Islet of Langerhans (tissue), 1 donor: ENCODE results near the gene TMTC1.
"Not testable (repeated sequence)": the region's sequence is repeated elsewhere in the genome, so short reads cannot be mapped to it uniquely, and the experiment has no call there.

ENCODE experiments used
- FAIRE-seq: peaks from one replicate; lab custom pipeline; 2011; peaks lifted over from hg19 to GRCh38; lab: Jason Lieb, UNC

The TMTC1 gene

DNA sequence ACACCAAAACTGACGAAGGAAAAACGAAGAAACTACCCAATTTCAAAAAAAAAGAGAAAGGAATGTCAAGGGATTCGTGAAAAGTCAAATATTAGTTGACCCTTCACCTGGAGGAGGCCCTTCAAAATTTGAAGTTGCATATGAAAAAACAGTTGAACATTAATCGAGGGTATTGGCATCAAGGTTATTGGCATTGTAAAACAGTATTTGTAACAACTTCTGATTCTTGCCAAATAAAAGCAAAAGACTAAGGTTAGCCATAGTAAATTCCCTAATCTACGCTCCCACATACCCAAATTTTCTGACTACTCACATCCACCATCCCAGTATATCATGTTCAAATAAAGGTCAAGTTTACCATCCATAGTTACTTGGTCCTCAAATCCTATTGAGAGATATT lies 118.6 kb downstream of the TMTC1 start:
- no peak for FAIRE-seq

DNA sequence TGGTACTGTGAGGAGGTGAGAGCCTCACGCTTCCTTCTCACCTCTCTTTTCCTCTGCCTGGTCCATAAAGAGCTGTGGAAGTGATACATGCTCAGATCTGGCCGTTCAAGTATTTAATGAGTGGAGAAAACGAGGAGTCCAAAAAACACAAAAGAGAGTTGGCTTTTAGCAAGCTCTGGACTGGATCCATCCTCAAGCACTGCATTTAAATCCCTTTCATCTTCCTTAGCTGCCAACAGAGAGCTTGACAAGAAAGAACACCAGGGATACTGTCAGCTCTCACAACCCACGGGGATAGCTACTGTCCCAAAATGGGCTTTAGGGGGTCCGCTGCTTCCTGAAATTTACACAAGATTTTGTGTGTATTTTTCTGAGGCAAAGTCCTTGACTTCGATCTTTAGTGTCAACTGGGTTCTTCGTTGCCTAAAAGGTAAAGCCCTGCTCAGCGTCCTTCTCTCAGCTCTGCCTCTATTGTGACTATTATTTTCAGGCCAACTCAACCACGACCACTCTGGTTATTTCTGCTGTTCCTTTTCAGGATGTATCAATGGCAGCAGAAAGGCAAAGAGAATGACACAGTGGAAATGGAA lies 120.9 kb downstream of the TMTC1 start:
- FAIRE-seq, result no peak

DNA sequence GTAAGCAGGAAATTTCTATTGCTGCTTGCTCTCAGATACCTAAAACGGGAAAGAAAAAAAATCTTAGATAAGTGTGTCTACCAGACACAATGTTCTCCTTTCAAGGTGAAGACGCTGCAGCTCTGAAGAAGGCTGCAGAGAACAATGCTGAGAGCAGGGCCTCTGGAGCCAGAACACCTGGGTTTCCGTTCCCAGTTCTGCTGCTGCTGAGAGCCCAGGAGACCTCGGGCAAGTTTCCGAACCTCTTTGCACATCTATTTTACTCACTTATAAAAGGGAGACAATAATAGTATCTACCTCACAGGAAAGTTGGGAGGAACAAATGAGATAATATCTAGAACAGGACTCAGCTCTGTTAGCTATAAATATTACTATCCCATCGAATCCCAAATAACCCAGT lies 122.9 kb downstream of the TMTC1 start:
- FAIRE-seq, result no peak

DNA sequence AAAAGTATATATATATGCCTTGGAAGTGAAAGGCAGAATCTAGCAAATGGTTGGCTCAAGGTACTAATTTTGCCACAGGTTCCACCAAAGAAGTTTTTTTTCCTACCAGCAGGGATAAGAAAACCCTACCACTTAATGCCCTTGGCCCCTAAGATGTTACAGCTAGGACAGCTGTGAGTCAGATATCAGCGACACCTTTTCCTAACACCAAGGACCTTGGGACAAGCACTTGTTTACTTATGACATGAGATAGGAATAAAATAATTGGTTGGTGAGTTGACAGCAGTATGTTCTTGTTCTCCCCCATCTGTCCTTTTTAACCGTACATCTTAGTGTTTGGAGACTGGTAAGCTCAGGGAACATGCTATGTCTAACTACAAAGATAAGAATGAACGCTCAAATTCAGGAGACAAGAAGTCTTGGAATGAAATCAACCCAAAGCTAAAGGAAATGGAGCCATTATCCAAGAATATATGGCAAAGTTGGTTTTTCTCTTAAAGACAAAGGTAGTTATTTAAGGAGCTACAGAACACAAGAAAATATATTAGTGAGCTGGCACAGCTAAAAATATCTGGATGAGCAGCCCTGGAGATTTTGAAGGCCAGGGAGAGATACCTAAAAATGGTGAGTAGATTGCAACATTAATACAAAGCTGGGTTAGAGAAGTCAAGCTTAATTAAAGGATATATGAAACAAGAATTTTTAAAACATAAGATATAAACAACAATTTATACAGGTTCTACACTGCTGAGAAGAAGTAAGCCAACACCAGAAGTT lies 126.8 kb downstream of the TMTC1 start:
- no peak for FAIRE-seq

DNA sequence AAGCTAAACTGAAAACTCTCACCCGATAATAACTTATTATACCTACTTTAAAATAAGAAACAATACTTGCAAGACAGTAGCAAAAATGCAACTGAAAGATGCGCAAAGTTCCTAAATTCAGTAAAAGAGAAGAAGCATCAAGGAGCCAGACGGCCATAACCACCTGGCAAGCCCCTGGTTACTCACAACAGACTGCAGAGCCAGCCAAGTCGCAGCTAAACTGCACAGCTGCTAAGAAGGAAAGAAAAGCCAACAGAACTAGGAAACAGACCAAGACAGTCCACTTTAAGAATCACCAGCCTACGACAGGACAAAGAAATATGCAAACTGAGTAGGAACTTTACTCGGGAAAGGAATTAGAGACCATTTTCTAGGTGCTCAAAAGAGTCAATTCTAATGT lies 127.9 kb downstream of the TMTC1 start:
- no peak for FAIRE-seq

DNA sequence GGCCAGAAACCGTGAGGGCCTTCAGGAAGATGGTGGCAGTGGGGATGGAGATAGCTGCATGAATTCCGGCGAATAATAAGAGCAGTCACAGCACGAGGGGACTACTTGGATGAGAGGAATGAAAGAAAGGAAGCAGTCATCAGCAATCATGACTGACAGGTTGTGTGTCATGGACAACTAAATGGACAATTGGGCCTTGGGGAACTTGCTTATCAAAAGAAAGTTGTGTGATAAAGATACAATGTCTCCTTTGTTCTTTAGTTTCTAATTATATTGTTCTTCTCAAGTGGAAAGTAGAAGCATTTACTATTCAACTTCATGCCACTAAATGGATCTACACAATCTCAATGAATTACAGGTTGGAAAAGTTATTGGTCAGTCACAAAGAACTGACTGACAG lies 130.5 kb downstream of the TMTC1 start:
- no peak for FAIRE-seq

DNA sequence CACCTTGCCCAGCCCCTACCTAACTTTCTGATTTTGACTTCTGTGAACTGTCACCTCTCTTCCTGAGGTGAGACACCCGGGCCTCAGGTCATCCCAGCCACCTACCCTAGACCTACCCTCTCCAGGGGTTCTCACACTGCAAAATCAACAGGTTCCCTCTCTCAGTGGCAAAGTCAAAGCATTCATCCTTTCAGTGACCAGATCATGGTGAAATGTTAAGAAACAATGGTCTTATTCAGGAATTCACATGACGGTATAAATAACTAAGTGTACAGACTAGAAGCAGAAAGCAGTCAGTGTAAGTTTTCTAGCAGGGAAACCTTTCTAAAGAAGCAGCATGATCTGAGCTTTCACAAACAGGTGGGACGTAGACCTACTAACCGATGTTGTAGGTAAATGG lies 133.4 kb downstream of the TMTC1 start:
- FAIRE-seq, result no peak

DNA sequence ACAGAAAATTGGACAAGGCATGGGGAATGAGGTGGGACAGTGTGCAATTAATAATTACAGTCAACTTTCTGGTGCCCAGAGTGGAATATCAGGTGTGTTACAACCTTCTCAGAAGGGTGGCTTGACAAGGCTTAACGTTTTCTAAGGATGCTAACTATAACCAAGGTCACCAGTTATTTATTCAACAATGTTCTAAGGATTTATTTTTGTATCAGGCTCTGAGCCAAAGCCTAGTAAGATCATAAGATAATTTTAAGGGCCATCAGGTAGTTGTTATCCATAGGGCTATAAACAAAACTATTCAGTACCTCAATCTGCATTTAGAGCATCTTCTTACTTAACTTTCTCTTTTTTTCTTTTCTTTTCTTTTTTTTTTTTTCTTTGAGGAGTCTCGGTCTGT lies 134.0 kb downstream of the TMTC1 start:
- no peak for FAIRE-seq

DNA sequence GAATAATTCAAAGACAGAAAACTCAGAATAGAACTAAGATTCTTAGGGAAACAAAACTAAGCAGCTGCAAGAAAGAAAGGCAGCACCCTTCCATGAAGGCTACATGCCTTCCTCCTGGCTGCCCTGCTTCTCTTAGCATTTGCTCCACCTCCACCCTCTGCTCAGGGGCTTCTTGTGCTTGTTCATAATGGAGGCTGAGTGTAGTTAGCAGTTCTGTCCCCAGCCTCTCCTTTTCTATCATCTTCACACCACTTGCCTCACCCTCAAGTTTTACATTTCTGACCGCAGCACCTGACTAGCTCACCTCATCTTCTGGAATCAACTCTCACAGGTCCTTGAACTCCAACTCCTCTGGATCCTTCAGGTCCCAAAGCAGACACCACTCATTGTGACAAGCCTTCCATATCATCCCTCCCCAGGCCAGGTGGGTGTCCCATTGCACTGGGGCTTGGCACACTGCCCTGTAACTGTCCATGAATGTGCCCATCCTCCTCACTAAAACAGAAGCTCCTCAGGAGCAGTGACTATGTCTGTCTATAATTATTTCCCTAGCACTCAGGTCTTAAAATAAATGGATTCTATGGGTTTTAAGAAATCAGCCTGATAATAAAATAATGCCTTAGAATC lies 139.1 kb downstream of the TMTC1 start:
- no peak for FAIRE-seq

DNA sequence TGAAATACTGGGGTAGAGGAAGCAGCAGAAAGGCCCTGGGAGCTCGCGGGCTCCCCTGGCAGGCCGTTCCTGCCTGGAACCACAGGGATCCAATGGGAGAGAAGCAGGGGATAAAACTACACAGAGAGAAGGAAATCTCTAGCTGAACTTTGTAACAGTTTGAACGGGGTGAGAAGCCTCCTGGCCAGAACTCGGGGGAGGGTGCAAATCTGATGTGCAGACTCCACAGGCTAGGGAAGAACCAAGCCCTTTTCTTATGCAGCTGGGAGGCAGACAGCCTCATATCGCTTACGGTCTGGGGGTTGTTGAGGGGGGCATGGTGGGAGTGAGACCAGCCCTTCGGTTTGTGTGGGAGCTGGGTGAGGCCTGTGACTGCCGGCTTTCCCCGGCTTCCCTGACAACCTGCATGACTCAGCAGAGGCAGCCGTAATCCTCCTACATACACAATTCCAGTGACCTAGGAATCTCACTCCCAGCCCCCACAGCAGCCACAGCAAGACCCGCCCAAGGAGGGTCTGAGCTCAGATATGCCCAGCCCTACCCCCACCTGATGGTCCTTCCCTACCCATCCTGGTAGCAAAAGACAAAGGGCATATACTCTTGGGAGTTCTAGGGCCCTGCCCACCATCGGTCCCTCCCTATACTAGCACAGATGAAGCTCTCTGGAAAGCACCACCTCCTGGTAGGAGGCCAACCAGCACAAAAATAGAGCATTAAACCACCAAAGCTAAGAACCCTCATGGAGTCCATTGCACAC lies 143.0 kb downstream of the TMTC1 start:
- FAIRE-seq, result no peak

DNA sequence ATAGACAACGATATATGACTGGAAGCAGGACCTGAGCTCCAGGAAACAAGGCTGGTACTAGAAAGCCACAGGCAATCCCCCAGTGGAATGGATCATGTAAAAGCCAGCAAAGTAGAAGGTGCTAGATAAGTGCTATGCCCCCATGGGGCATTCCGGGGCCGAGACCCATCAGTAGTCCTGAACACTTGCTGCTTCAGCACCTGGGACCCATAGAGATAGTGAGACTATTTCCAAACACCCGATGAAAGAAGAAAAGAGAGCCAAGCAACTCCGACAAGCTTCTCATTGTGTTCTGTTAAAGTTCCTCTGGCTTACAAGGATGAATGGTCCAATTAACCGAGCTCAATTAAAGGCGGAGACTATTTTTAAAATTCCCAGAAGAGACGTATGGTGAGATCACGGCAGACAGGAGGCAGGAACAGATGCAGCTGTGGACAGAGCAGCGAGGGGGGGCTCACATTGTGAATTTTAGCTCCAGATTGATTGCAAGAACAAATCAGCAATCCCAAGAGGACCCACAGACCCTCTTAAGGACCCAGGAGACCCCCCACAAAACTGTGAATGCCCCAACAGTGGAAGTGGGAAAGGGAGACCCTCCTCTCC lies 143.7 kb downstream of the TMTC1 start:
- no peak for FAIRE-seq

DNA sequence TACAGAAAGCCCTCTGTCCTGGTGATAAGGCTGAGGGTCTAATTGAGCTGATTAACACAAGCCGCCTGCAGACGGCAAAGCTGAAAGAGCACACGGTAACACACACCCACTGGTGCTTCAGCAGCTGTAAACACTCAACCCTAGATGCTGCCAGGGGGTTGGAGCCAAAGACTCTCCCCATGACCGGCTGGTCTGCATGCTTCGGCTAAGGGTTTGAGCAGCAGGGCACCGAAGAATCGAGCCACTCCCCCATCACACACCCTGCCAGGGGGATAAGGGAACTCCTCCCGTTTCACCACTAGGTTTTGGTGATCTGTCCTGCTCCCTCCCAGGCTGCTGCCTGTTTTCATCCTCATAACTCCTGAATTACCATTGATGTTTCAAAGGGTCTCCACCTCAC lies 145.2 kb downstream of the TMTC1 start:
- FAIRE-seq, result no peak

DNA sequence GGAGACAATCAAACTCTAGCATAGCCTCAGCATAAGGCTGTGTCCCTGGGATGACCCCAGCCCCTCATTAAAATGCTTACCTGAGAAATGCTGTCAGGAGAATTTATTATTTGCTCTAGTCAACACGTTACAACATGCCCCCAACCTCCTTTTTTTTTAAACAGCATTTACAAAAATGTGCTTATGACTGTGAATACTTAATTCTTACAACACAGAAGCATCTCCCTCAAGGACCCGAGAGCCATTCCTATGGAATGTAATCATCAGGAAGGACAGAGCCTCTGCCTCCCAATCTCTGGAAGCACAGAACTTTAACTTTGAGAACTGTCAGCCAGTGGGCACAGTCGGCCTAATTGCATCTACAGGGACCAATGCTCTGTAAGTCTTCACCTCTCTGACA lies 149.7 kb downstream of the TMTC1 start:
- no peak for FAIRE-seq

DNA sequence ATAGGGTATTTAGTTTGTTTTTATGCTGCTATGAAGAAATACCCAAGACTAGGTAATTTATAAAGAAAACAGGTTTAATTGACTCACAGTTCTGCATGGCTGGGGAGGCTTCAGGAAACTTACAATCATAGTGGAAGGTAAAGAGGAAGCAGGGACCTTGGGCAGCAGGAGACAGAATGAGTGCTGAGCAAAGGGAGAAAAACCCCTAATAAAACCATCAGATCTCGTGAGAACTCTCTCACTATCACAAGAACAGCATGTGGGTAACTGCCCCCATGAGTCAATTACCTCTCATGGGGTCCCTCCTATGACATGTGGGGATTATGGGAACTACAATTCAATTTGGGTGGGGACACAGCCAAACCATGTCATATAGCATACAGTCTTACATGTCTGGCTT lies 153.6 kb downstream of the TMTC1 start:
- not testable (repeated sequence) for FAIRE-seq

DNA sequence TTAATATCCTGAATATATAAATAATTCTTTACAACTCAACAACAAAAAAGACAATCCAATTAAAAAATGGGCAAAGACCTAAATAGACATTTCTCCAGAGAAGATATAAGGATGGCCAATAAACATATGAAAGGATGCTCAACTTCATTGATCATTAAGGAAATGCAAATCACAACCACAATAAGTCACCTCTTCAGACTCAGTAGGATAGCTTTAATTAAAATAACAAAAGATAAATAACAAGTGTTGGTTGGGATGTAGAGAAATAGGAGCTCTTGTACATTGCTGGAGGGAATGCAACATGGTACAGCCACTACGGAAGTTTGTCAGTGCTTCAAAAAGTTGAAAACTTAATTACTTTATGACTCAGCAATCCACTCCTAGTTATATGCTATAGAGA lies 156.5 kb downstream of the TMTC1 start:
- FAIRE-seq, result no peak

DNA sequence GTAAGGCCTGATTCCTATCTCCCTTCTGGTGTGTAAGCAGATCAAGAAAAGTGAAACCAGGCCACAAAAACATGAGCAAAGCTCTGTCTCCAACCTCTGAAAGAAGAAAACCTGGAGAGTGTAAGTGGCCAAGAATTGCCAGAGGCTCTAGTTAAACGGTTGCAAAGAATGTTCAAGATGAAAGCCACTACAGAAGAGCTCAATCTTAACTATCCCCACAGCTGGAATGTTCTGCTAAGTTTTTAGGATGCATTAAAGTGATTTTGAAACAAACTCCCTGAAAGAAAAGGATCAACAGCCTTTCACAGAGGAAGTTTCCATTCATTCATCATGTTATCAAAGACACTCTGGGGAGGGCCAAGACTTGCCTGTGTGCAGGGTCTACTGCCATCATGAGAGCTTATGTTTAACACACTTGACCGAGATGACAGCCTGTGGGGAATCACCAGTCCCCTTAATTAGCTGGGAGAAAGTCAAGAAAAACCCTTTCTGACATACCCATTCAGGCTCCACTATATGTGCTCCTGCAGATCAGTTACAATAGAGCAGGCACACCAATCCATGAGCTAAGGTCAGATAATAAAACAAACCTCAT lies 158.3 kb downstream of the TMTC1 start:
- FAIRE-seq, result no peak

DNA sequence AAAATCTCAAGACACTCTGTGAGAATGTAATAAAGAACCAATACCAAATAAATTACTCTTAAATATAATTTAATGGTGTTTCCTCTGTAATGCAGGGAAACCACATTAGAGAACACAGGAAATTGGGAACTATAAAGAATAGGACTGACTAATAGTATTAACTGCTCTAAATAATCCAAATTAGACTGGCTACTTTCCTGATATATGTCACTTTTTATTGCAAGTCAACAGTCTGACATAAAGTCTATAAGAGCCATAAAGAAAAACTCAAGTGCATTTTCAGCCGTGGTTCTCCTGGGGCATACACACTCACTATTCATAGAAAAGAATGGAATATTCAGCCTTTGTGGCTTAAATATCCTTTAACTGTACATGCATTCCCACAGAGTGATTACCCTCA lies 161.5 kb downstream of the TMTC1 start:
- FAIRE-seq, result no peak

DNA sequence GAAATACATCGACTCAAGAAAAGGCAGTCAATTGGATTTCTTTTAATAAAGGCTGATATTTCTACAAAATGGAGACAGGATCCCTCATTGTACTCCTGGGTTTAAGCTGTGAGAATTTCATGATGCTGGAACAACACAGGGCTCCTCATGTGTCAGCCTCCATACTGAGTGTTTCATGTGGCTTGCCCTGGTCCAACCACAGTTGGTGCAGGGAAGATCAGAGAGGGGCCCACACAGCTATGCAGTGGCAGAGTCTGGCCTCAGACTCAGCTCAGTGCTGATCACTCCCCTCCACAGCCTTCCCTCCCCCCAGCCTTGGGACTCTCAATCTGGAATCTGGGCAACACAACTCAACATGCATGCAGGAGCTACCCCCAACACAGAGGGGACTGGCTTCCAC lies 163.7 kb downstream of the TMTC1 start:
- FAIRE-seq, result no peak

DNA sequence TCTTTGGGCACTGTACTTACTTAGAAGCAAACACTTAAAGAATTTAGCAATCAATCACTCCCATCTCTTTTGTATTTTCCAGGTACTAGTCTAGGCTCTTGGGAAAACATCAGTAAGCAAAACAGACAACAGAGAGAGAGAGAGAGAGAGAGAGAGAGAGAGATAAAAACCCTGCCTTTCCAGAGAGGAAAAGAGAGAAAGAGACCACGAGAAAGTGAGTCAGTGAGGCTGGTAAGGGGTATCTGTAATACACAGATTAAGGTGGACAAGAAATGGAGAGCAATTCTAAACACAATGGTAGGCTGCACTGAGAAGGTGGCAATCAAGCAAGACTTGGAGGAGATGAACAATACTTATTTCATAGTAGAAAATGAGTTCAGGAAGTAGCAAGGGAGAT lies 166.3 kb downstream of the TMTC1 start:
- no peak for FAIRE-seq

DNA sequence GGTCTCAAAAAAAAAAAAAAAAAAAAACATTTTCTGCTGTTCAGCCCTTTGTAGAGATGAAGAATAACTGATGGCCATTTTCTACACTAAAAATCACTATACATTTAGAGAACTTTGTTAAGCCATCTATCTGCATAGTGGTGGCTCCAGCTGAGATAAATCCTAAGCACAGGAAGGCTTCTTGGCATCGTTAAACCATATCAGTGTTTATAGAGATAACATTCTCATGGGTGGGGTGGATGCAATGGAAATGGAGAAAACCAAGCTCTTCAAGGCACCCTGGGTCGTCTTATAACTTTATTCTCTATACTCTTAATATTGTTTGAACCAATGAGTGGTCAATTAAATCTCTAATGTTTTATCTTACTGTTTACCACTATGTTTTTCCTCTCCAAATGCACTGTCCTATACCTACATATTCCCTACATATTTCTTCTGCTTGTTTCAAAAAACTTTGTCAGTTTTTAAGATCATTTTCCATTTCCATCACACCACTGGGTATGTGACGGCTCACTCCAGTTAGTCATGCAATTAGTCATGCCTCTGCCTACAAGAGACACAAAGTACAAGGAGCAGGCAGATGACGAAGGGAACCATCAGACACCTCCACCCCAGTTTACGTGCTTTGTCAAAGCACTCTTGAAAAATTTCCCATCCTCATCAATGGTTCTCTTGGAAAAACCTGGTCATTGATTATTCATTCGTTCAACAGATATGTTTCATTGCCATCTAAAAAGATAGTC lies 166.9 kb downstream of the TMTC1 start:
- FAIRE-seq, result no peak

DNA sequence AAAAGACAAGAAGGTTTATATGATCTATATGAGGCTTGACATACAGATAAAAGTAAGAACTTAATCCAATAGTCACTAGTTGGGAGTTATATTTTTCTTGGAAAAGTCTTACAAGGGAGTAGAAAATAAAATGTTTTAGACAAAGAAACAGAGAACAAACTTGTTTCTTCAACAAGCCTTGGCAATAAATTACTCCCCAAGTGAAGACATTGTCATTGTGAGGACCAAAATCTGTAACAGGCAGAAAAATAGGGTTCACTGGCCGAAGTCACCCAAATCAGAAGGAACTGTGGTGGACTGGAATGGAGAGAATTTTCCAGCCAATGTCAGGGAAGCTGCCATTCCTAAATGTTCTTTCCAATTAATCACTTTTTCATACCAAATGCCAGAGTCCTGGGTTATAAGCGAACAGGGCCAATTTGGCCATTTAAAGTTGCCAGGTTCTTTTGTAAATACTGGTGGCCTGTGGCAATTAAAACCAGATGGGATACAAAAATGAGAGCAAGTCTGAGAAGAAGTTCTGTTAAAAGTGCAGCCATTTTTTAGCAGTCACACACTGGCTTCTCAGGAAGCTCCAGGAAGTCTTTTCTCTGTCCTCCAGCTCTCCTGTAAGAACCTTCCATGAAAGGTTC lies 168.9 kb downstream of the TMTC1 start:
- no peak for FAIRE-seq
